ENCODE measurements around the gene JARID2. TPM values are rescaled to one million over a fixed set of nuclear protein-coding genes. Genes with fewer than 3 reads are reported as not detected.

JARID2 gene
- total and polyA plus RNA-seq, 7 donors = 1.8 to 7.8 (median 6.1) TPM

DNA sequence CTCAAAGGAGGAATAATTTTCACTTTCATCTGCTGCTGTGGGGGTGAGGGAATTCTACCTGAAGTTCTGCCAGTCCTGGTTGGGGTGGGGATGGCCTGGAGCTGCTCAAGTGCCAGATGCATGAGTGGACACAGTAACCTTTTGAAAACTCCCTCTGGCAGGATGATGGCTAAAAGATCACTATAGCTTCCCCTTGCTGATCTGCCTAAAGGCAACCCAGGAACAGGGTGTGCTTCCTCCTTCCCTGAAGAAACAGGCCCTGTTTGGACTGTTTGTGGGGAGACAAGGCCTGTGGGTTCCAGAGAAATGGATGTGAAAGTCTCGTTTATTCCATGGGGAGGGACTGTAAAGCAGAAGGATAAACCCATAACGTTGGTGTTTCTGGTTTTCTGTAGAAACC is 240.1 kb downstream of the JARID2 start:
- TF ChIP-seq POLR2A (IDR thresholded peaks at IDR 0.05) (no peak), POLR2AphosphoS5 (IDR thresholded peaks at IDR 0.05) (no peak), EP300 (IDR thresholded peaks at IDR 0.05) (no peak)
- TF ChIP-seq, protein P1, sequence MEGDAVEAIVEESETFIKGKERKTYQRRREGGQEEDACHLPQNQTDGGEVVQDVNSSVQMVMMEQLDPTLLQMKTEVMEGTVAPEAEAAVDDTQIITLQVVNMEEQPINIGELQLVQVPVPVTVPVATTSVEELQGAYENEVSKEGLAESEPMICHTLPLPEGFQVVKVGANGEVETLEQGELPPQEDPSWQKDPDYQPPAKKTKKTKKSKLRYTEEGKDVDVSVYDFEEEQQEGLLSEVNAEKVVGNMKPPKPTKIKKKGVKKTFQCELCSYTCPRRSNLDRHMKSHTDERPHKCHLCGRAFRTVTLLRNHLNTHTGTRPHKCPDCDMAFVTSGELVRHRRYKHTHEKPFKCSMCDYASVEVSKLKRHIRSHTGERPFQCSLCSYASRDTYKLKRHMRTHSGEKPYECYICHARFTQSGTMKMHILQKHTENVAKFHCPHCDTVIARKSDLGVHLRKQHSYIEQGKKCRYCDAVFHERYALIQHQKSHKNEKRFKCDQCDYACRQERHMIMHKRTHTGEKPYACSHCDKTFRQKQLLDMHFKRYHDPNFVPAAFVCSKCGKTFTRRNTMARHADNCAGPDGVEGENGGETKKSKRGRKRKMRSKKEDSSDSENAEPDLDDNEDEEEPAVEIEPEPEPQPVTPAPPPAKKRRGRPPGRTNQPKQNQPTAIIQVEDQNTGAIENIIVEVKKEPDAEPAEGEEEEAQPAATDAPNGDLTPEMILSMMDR (IDR thresholded peaks at IDR 0.05) = no peak
- H3K4me1 ChIP-seq = peaks cover 0 to 15% (median 4%) of the 10 kb centered on the region in 4 donors
- DNase-seq = no peak
- no peak overlapping the region for H3K4me3 ChIP-seq
- H3K36me3 ChIP-seq = peaks cover 12 to 24% (median 18%) of the 10 kb centered on the region in 4 donors
- WGBS, 2 donors = 75 to 78% methylated on average over 2 of the region's 2 CpGs
- H3K9me3 ChIP-seq = no peaks in the 10 kb centered on the region
- no peak overlapping the region for H3K27ac ChIP-seq
- intact Hi-C loops (cut with DNase I) = no loop called here
- H3K27me3 ChIP-seq = no peaks in the 10 kb centered on the region

DNA sequence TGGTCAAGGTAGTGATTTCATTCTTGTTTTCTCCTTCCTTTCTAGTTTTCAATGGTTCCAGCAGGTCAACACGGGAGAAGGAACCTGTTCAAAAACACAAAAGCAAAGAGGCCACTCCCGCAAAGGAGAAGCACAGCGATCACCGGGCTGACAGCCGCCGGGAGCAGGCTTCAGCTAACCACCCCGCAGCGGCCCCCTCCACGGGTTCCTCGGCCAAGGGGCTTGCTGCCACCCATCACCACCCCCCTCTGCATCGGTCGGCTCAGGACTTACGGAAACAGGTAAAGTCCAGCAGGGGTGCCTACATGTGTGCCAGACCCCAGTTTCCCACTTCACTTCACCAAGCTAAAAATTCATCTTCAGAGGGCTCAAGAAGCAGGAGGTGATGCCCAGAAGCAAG is 241.4 kb downstream of the JARID2 start:
- intact Hi-C loops (cut with DNase I) = no loop called here
- Histone ChIP-seq H3K9me3 (no peaks in the 10 kb centered on the region), H3K4me3 (no peak overlapping the region), H3K27me3 (no peaks in the 10 kb centered on the region), H3K4me1 (peaks cover 0 to 27% (median 16%) of the 10 kb centered on the region in 4 donors), H3K27ac (no peak overlapping the region), H3K36me3 (peaks cover 12 to 24% (median 18%) of the 10 kb centered on the region in 4 donors)
- no peak for TF ChIP-seq EP300 (IDR thresholded peaks at IDR 0.05)
- no peak for TF ChIP-seq POLR2AphosphoS5 (IDR thresholded peaks at IDR 0.05)
- TF ChIP-seq POLR2A (IDR thresholded peaks at IDR 0.05) = no peak
- TF ChIP-seq, protein P1 (IDR thresholded peaks at IDR 0.05) = no peak
- WGBS, 2 donors = 95 to 98% methylated on average over 13 of the region's 13 CpGs
- DNase-seq = no peak

DNA sequence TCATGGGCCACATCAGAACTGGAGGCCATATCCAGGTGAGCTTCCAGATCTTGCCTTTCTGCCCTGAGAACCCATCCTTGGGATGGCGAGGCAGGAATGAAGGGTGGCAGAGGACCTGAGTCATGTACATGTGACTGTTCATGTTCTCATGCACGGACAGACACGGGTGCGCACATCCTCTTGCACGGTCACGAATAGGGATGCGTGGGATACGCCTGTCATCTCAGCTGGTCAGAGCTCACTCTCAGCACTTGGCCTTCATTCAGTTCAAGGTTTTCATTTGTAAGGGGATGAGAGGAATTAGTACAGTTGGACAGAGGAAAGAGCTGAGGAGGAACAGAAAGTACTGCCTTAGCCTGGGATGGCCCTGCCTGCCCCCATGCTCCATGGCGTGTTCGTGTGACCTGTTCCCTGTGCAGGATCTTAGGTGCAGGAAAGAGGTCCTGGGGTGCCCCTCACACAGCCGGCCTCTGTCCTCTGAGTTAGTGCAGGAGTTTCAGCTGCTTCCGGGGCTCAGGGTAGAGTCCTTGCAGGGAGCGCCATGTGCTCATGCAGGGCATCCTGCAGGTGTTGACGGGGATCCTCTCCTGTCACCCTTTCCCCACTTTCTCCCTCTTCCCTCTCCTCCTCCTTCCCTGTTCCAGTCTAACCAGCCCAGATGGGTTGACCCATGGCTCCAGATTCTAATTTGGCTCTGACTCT is 243.5 kb downstream of the JARID2 start:
- no peak overlapping the region for H3K4me3 ChIP-seq
- intact Hi-C loops (cut with DNase I) = no loop called here
- peaks cover 12 to 24% (median 18%) of the 10 kb centered on the region in 4 donors for H3K36me3 ChIP-seq
- no peaks in the 10 kb centered on the region for H3K27me3 ChIP-seq
- H3K4me1 ChIP-seq = peaks cover 0 to 36% (median 25%) of the 10 kb centered on the region in 4 donors
- no peaks in the 10 kb centered on the region for H3K9me3 ChIP-seq
- H3K27ac ChIP-seq = no peak overlapping the region
- DNase-seq = no peak
- 87 to 88% methylated on average over 14 of the region's 14 CpGs for WGBS, 2 donors
- TF ChIP-seq, protein P1 (IDR thresholded peaks at IDR 0.05) = no peak
- TF ChIP-seq POLR2AphosphoS5 (IDR thresholded peaks at IDR 0.05) (no peak), EP300 (IDR thresholded peaks at IDR 0.05) (no peak), POLR2A (IDR thresholded peaks at IDR 0.05) (no peak)

DNA sequence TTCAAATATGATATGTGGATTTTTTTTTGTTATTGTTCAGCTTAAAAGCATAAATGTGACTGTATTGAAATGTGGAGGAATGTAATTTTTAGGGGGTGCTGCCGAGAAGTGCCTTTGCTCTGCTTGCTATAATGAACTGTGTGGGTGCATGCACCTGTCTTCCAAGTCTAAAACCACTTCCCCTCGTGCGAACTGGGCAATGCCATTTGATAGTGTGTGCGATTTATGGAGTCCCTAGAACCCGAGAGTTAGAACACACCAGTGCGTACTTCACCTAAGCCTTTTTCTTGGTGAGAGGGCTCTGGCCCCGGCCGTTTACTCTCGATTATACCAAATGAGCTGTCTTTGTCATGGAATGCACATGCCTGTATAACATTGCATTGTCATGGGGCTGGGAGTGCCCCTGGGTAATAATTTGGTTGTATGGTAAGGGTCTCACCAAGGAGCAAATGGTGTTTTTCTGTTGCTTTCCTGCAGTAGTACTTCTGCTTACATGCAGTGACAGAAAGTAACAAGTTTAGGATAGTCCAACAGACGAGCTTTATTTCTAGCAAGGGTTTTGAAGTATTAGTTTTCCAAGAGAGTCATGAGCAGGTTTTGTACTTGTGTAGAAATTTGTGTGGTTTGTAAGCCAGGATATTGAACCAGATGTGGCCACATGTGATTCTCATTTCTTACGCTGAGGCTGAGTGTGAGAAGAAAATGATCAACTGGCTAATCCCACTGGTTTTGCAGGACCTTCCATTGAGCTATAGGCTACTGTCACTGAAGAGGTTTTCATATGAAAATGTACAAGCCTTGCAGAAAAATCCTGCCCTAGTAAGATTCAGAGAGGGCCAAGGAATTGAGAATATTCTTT is 244.6 kb downstream of the JARID2 start:
- H3K27ac ChIP-seq = peak overlapping the region in 3 of 4 donors; percentile 4 to 51 (median 49)
- H3K9me3 ChIP-seq = no peaks in the 10 kb centered on the region
- TF ChIP-seq EP300 (IDR thresholded peaks at IDR 0.05) = no peak
- TF ChIP-seq POLR2A (IDR thresholded peaks at IDR 0.05) = no peak
- TF ChIP-seq, protein P1 (IDR thresholded peaks at IDR 0.05) = no peak
- no peak for TF ChIP-seq POLR2AphosphoS5 (IDR thresholded peaks at IDR 0.05)
- no peaks in the 10 kb centered on the region for H3K27me3 ChIP-seq
- H3K4me1 ChIP-seq = peaks cover 0 to 36% (median 25%) of the 10 kb centered on the region in 4 donors
- no peak for DNase-seq
- 78 to 87% methylated on average over 11 of the region's 11 CpGs for WGBS, 2 donors
- intact Hi-C loops (cut with DNase I) = loop anchor here (5.0 to 10.0 kb wide), 3 partner anchors 132 to 1366 kb away; partner anchors contain the start of gene JARID2
- no peak overlapping the region for H3K4me3 ChIP-seq
- peaks cover 12 to 24% (median 18%) of the 10 kb centered on the region in 4 donors for H3K36me3 ChIP-seq

All from sigmoid colon (tissue), 7 donors.